GM19193 (cell line): ENCODE measurements around the gene KCTD2.

Source experiments
- POLR2A ChIP-seq: IDR thresholded peaks from 4 replicates; pipeline ENCODE4 v1.6.1; 2011; ENCODE audit not compliant: insufficient read depth, insufficient read length; ENCODE audit errors: extremely low read depth

The KCTD2 gene

GRCh38 chr17:75099881-75100595 is 53.0 kb downstream of the KCTD2 start:
- no peak for TF ChIP-seq POLR2A

GRCh38 chr17:75102385-75102821 is 55.4 kb downstream of the KCTD2 start:
- TF ChIP-seq POLR2A: no peak

DNA sequence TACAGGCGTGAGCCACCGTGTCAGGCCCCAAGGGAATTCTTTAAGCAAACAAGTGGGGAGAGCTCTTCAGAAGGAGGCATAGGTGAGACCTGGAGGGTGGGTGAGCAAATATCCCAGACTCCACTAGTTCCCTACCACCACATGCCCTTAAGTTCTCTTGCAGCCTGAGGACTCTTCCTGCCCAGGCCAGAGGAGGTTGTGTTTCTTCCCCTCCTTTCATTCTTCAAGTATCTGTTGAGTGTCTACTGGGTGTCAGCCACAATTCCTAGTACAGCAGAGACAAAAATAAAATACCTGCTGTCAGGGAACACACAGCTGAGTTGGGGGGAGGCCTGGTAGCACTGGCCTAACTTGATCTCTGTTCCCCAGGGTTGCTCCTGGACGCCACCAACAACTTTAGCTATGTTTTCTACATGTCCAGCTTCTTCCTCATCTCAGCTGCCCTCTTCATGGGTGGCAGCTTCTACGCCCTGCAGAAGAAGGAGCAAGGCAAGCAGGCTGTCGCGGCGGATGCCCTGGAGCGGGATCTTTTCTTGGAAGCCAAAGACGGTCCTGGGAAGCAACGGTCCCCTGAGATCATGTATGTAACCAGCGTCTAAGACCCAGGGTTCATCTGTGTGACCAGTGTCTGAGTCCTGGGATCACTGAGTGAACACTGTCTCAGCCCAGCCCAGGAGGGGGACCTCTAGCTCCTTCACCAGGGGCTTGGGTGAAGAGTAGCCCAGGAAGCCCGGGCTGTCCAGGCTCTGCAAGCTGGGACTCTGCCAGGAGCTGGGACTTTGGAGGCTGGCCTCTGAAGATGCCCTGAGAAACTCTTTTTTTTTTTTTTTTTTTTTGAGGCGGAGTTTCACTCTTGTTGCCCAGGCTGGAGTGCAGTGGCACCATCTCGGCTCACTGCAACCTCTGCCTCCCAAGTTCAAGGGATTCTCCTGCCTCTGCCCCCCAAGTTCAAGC is 56.9 kb downstream of the KCTD2 start:
- TF ChIP-seq POLR2A: no peak

DNA sequence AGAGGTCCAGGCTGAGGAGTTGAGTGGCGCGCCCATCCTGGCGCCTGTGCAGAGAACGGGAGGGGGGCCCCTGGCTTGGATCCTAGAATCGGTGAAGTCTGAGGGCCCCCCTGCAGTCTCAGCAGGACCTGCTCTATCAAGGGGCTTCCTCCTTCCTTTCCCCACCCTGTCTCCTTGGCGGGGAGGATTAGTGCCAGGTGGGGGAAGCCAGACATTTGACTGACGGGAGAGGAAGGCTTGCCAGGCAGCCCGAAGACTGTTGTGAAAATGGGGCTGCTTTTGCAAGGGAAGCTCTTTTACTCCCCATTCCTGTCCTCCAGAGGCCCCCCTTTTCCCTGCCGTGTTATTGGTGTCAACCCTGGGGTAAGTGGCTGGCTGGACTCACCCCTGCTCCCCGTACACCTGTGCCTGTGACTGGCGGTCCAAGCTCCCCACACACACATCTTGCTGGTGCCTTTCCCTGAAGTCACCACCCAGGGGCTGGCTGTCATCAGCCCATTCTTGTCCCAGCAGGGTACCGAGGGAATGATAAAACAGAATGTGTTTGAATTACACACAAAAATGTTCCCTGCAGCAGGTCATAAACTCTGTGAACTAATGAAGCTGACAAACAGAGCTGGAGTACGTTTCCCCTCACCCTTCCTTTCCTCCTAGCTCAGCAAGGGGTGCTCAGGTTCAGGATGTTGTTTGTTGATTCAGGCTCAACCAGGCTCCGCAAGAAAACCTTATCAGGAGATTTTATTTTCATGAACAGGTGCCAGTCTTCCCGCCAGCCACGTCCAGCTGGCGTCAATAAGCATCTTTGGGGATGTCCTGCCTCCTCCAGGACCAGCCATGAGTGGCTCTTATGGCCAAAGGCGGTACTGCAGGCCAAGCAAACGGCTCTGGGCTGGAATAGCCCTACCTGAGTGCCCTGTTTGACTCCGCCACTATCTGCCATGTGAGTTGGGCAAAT is 58.4 kb downstream of the KCTD2 start:
- no peak for TF ChIP-seq POLR2A

GRCh38 chr17:75108193-75108592 is 61.2 kb downstream of the KCTD2 start:
- TF ChIP-seq POLR2A: no peak

DNA sequence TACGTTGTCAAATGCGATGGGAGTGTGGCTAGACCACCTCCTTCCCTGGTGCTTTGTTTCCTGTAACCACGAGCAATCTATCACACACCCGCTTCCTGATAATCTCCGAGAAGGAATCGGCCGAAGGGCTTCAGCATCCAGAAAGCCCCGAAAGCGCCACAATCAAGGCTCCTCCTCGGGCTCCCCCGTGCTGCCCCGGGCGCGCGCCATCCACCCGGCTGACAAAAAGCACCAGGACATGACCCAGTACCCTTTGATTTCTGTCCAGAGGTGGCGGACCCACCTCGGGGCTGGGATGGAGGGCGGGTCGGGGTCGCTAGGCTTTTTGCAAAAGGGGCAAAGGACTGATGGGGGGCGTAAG is 62.0 kb downstream of the KCTD2 start:
- TF ChIP-seq POLR2A: no peak

- peak; percentile 94 for TF ChIP-seq POLR2A
Observed at GRCh38 chr17:75109407-75110233, 62.6 kb downstream of the KCTD2 start, which contains the start of gene ARMC7. Gene ARMC7 (plus strand): TSS chr17:75109969. CDS start chr17:75110289, 320 bp downstream.

DNA sequence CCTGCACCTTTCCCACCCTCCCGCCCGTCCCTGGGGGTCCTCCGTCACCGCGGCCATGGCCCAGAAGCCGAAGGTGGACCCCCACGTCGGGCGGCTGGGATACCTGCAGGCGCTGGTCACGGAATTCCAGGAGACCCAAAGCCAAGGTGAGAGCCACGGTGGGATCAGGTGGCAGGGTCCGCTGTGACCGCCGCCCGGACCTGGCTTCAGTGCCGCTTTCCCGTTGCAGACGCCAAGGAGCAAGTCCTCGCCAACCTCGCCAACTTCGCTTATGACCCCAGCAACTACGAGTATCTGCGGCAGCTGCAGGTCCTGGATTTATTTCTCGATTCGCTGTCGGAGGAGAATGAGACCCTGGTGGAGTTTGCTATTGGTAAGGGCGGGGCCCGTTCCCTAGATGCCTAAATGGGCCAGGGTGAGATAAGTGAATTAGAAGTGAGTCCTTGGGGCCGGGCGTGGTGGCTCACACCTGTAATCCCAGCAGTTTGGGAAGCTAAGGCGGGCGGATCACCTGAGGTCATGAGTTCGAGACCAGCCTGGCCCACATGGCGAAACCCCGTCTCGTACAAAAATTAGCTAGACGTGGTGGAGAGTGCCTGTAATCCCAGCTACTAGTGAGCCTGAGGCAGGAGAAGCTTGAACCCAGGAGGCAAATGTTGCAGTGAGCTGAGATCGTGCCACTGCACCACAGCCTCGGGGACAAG is 63.4 kb downstream of the KCTD2 start:
- no peak for TF ChIP-seq POLR2A

DNA sequence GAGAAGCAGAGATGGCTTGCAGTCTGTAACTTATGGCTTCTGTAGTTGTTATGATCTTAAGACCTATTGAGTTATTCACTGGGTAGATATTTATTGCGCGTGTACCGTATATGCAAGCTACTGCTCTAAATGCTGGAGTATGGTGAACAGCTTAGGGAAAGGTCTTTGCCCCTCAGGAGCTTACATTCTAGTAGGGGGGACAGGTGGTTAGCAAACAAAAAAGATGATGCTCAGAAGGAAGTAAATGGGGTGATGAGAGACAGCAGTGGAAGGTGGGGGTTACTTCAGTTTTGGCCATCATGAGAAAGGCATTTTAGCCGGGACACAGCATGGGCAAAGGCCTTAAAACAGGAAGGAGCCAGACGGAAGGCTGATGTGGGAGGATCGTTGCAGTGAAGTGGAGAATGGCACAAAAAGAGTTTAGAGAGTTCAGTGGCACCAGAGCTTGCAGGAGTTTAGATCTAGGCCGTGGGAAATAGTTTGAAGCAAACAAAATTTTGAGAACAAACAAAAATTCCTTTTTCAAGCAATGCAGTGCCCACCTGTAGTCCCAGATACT is 64.8 kb downstream of the KCTD2 start:
- TF ChIP-seq POLR2A: no peak

- TF ChIP-seq POLR2A: no peak
Observed at GRCh38 chr17:75113798-75114551, 67.0 kb downstream of the KCTD2 start.

DNA sequence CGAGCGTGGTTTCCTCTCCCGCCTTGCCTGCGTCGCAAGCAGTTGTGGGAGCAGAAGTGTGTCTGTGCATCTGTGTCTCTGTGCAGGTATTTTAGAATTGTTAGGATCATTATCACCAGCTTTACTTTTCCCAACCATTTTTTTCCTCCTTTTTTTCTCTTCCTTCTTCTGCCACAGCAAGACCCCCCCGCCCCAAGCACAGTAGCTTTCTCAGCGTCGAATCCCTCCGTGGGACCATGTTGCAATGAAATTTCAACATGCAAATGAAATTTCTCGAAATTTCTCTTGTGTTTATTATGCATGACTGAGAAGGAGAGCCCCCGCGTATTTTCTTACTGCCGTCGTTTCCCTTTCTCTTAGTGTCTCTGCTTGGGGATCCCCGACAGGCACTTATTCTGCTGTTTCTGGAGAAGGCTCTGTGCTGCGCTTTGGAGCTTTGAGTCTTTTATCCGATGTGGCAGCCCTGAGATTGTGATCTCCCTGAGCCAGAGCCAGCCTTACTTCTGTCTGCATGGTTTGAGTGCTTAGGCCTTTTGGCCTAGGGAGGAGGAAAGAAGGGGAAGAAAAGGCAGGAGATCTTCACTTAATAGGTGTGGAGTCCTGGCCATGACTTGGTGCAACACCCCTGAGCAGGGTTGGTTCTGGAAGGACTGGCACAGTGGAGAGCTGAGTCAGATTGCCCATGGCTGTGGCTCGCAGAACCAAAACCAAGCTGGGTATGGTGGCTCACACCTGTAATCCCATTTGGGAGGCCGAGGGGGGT is 67.7 kb downstream of the KCTD2 start:
- TF ChIP-seq POLR2A: no peak
